GDM1 (cell line): ENCODE measurements around the gene SLC35F1.
"Not testable (repeated sequence)": the region's sequence is repeated elsewhere in the genome, so short reads cannot be mapped to it uniquely, and the experiment has no call there.

Experiments
- DNase-seq: peaks from one replicate; lab custom pipeline; 2025; lab: John Stamatoyannopoulos, UW

Gene SLC35F1

GRCh38 chr6:117906958-117907600 is at the start of gene SLC35F1:
Gene SLC35F1 (plus strand): TSS chr6:117907264.
- DNase-seq: no peak

DNA sequence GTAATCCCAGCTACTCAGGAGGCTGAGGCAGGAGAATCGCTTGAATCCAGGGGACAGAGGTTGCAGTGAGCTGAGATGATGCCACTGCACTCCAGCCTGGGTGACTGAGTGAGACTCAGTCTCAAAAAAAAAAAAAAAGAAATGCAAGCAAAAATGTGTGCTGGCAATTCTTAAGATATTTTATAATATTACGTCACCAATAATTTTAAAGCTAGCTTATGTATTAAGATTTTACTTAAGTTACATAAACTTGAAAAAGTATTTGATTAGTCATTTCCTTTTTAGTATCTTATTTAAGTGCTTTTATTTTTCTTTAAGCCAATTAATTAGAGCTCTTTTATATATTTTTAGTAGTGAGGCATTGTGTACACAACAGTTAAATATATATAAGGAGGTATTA is 48.5 kb upstream of the SLC35F1 start:
- not testable (repeated sequence) for DNase-seq

DNA sequence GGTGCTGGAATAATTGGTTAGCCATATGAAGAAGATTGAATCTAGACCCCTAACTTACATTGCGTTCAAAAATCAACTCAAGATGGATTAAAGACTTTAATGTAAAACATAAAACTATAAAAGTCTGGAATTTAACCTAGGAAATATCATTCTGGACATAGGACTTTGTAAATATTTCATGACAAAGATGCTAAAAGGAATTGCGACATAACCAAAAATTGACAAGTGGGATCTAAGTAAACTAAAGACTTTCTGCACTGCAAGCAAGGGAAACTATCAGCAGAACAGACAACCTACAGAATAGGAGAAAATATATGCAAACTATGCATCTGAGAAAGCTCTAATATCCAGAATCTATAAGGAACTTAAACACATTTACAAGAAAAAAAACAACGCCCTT is 45.5 kb upstream of the SLC35F1 start:
- DNase-seq: no peak

DNA sequence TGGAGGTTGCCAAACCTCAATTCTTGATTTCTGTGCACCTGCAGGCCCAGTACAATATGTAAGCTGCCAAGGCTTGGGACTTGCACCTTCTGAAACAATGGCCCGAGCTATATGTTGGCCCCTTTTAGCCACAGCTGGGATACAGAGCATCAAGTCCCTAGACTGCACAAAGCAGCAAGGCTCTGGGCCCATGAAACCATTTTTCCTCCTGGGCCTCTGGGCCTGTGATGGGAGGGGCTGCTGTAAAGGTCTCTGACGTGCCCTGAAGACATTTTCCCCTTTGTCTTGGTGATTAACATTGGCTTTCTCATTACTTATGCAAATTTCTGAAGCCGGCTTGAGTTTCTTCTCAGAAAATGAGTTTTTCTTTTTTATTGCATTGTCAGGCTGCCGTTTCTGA is 40.5 kb upstream of the SLC35F1 start:
- DNase-seq: no peak

- DNase-seq: no peak
Measured at GRCh38 chr6:117870486-117871242, 36.4 kb upstream of the SLC35F1 start.

DNA sequence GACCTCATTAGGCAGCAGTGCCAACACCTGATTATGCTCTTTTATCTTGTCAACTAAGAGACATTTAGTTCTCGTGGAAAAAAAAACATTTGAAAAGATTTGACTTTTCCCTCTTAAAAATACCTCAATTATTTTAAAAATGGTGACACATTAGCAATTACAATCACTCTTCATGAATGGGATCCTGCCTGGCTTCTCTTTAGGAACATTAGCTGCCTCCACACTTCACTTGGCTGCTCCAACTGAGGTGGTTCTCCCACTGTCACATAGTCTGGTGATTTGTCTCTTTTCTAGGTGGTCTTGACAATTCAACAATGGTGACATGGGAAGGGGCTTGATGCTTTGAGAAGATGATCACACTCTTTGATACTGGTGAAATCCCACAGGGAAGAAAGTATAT is 26.2 kb upstream of the SLC35F1 start:
- DNase-seq: no peak

DNA sequence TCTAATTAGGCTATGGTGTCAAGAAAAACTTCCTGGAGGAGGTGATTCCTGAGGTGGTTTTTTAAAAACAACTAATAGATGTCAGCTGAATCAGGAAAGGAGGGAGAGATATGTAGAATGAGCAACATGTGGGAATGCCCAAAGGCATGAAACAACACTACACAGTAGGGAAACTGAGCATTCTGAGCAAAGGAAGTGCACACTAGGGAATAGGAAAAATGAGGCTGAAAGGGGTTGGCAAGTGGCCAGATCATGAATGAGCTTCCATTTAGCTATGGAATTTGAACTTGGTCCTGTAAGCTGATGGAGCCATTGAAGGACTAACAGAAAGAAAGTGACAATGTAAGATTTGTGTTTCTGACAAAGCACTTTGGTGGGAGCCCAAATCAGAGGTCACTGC is 16.9 kb upstream of the SLC35F1 start:
- DNase-seq: no peak

- no peak for DNase-seq
Measured at GRCh38 chr6:117906507-117906957, 532 bp upstream of the SLC35F1 start.

DNA sequence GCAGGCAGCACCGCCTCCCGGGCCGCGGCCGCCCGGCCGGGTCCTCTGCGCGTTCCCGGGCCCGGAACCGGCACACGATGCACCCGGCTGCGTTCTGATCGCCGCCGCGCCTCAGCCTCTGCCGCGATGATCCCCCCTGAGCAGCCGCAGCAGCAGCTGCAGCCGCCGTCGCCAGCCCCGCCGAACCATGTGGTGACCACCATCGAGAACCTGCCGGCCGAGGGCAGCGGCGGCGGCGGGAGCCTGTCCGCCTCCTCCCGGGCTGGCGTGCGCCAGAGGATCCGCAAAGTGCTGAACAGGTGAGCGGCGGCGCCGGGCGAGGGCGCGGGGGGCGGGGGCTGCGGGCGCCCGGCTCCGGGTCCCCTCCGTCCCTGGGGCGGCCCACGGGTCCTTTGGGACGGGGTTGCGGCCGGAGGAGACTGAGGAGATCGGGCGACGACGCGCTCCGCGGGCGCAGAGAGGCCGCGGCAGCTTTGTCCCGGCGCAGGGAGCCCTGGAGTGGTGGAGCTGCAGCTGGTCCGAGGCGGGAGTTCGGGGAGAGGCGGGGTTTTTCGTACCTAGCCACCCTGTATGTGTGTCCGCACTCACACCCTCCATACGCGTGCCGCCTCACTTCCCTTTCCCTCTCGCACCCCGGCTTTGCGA is 659 bp downstream of the SLC35F1 start:
- DNase-seq: no peak

GRCh38 chr6:117908246-117909068 is 1.4 kb downstream of the SLC35F1 start:
- DNase-seq: no peak

DNA sequence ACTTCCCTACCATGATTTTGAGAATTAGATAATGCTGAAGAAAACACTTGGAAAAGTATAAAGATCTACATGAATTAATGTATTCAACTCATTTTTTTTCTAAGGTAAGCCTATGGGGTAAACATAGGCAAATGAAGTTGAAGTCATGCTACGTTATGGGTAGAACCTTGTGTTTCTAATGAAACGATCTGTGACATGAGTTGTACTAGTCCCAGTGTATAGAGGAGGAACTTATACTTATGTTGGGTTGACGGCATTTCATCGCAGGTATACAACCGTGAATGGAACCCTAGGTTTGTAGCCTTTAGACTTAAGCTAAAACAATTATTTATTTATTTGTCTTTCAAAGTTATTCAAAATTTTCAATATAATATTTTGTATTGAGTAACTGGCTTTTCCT is 2.6 kb downstream of the SLC35F1 start:
- no peak for DNase-seq

DNA sequence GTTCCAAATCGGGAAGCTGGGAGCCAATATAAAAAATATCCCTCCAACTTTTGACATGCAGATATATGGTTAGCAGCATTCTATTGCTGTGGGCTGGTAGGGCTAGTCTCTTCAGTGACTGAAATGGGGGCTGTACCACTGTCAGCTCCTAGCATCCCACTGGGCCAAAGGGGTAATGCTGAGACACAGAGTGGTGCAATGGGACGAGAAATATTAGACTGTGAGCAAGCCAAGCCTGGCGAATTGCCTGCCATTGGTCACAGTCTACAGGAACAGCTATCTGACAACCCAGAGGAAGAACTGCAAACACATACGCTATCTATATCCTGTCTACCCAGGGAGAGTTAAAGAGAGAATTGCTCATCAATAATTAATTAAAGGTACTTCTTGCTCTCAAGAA is 3.5 kb downstream of the SLC35F1 start:
- no peak for DNase-seq

- no peak for DNase-seq
Measured at GRCh38 chr6:117911150-117911549, 4.1 kb downstream of the SLC35F1 start.

DNA sequence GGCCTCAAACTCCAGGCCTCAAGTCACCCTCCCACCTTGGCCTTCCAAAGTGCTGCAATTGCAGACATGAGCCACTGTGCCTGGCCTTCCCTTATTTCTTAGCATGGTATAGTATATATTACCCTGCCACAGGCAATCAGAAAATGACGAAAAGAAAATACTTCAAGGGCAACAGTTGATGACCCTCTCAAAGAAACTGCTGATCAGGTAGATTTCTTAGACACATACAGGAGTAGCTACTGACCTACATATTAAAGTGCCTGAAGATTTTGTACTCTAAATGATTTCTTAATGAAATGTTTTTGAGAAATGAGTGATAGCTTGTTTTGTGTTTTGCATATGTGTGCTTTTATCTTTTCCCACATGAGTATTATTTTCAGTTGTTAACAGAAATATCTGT is 4.6 kb downstream of the SLC35F1 start:
- no peak for DNase-seq

- DNase-seq: no peak
Measured at GRCh38 chr6:117915846-117916245, 8.8 kb downstream of the SLC35F1 start.

GRCh38 chr6:117916483-117916882 is 9.4 kb downstream of the SLC35F1 start:
- DNase-seq: no peak

GRCh38 chr6:117917176-117917575 is 10.1 kb downstream of the SLC35F1 start:
- DNase-seq: no peak

- DNase-seq: no peak
Measured at GRCh38 chr6:117918454-117918853, 11.4 kb downstream of the SLC35F1 start.

DNA sequence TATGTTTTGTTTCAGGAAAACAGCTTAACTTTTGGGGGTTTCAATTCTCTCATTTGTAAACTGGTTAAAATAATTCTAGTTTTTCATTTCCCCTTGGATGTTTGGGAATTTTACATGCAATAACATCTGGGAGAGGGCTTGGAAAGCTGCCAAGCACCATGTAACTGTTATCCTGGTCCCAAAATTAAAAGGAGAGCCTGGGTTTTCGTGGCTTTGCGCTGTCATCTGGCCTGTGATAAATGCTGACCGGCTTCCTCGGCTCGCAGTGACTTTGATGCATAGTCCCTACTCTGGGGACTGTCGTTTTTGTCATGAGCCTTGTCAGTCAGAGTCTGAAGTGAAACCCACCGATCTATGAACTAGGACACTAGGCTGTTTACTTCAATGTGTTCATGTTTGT is 12.2 kb downstream of the SLC35F1 start:
- no peak for DNase-seq

GRCh38 chr6:117919775-117920729 is 13.0 kb downstream of the SLC35F1 start:
- DNase-seq: no peak

DNA sequence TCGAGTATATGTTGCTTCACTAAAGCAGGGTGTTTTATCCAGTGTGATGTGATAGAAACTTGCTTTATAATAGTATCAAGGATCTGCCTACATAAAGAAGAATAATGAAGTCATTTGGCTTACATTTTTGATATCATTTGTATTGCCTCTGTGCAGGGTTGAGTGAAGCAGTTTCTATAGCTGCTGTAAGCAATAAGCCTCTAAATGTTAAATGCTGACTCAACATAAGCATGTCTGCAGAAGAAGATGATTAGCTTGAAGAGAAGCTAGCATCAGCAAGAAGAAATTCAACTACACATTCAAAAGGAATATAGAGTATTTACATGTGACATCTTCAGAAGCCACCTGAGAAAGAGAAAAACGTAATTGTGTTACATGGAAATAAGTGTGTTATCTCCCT is 17.6 kb downstream of the SLC35F1 start:
- no peak for DNase-seq
